HG03342 (cell line): ENCODE data around the gene LRRC3B.

Source experiments
- ATAC-seq: cut with Tn5 transposase; IDR thresholded peaks from one replicate; pipeline ENCODE4 v1.9.1; 2021; ENCODE audit warnings: mild to moderate bottlenecking, moderate library complexity; ENCODE audit not compliant: unreplicated experiment

Gene LRRC3B

GRCh38 chr3:26630669-26631389, 8.3 kb downstream of the LRRC3B start:
- no peak for ATAC-seq

GRCh38 chr3:26631390-26631738, 8.8 kb downstream of the LRRC3B start:
- ATAC-seq: no peak

- no peak for ATAC-seq
Measured at GRCh38 chr3:26634601-26635000, 12.0 kb downstream of the LRRC3B start.

GRCh38 chr3:26636096-26636727, 13.6 kb downstream of the LRRC3B start:
- ATAC-seq: no peak

GRCh38 chr3:26637698-26638097, 15.1 kb downstream of the LRRC3B start:
- ATAC-seq: no peak

- ATAC-seq: no peak
Measured at GRCh38 chr3:26638113-26638512, 15.5 kb downstream of the LRRC3B start.

GRCh38 chr3:26639339-26639738, 16.8 kb downstream of the LRRC3B start:
- ATAC-seq: no peak

GRCh38 chr3:26647078-26647477, 24.5 kb downstream of the LRRC3B start:
- ATAC-seq: no peak

- no peak for ATAC-seq
Measured at GRCh38 chr3:26648461-26648860, 25.9 kb downstream of the LRRC3B start.

GRCh38 chr3:26652164-26652563, 29.6 kb downstream of the LRRC3B start:
- ATAC-seq: no peak

- no peak for ATAC-seq
Measured at GRCh38 chr3:26653811-26654425, 31.3 kb downstream of the LRRC3B start.

- no peak for ATAC-seq
Measured at GRCh38 chr3:26655231-26655630, 32.7 kb downstream of the LRRC3B start.

- ATAC-seq: no peak
Measured at GRCh38 chr3:26657348-26657976, 34.9 kb downstream of the LRRC3B start.

GRCh38 chr3:26668171-26668570, 45.6 kb downstream of the LRRC3B start:
- ATAC-seq: no peak

GRCh38 chr3:26668696-26669095, 46.1 kb downstream of the LRRC3B start:
- no peak for ATAC-seq

GRCh38 chr3:26675336-26675735, 52.8 kb downstream of the LRRC3B start:
- ATAC-seq: no peak

- ATAC-seq: no peak
Measured at GRCh38 chr3:26681632-26682031, 59.1 kb downstream of the LRRC3B start.

- no peak for ATAC-seq
Measured at GRCh38 chr3:26682406-26682805, 59.8 kb downstream of the LRRC3B start.

- no peak for ATAC-seq
Measured at GRCh38 chr3:26683902-26684301, 61.3 kb downstream of the LRRC3B start.

GRCh38 chr3:26687466-26687865, 64.9 kb downstream of the LRRC3B start:
- no peak for ATAC-seq

- ATAC-seq: no peak
Measured at GRCh38 chr3:26699553-26699952, 77.0 kb downstream of the LRRC3B start.

GRCh38 chr3:26703519-26703918, 80.9 kb downstream of the LRRC3B start:
- ATAC-seq: no peak
